SU-DHL-6 (cell line): ENCODE results near the gene MYO18A.

Experiments
- H2AFZ ChIP-seq: fragments of 200-600 bp; sonication (generic); 2 replicates; pipeline ENCODE4 v1.6.1; 2014; ENCODE audit warnings: low read depth, mild to moderate bottlenecking, moderate library complexity, mixed read lengths, antibody characterized with exemption, low read length; ENCODE audit not compliant: severe bottlenecking
- H3F3A ChIP-seq: fragments of 200-600 bp; shearing (Covaris generic); 2 replicates; pipeline ENCODE4 v1.6.0; 2016; ENCODE audit warnings: antibody characterized with exemption, mild to moderate bottlenecking; ENCODE audit not compliant: insufficient read depth
- H3K27ac ChIP-seq: fragments of 200-600 bp; sonication (generic); 2 replicates; pipeline ENCODE4 v1.5.1; 2016; ENCODE audit warnings: low read depth, mild to moderate bottlenecking, low read length, moderate library complexity, mixed read lengths
- H3K27me3 ChIP-seq: fragments of 200-600 bp; sonication (generic), shearing (Covaris generic); 2 replicates; pipeline ENCODE4 v1.6.0; 2014; ENCODE audit warnings: mild to moderate bottlenecking, low read length
- H3K36me3 ChIP-seq: fragments of 200-600 bp; sonication (generic); 2 replicates; pipeline ENCODE4 v1.6.1; 2014; ENCODE audit warnings: mild to moderate bottlenecking, low read length, mixed read lengths
- H3K4me2 ChIP-seq: fragments of 300-600, 200-600 bp; shearing (Covaris generic), sonication (generic); 2 replicates; pipeline ENCODE4 v1.6.0; 2014; ENCODE audit warnings: low read length, low read depth, mild to moderate bottlenecking; ENCODE audit not compliant: poor library complexity, severe bottlenecking
- H3K4me3 ChIP-seq: fragments of 200-600 bp; sonication (generic); 2 replicates; pipeline ENCODE4 v1.5.1; 2014; ENCODE audit warnings: antibody characterized with exemption, low read length, mild to moderate bottlenecking, mixed read lengths; ENCODE audit not compliant: insufficient read depth, poor library complexity, severe bottlenecking
- H3K79me2 ChIP-seq: fragments of 200-600 bp; sonication (generic); 2 replicates; pipeline ENCODE4 v1.6.1; 2014; ENCODE audit warnings: mild to moderate bottlenecking, low read length, moderate library complexity; ENCODE audit not compliant: insufficient read depth
- H3K9ac ChIP-seq: fragments of 200-600 bp; sonication (generic); 2 replicates; pipeline ENCODE4 v1.7.0; 2014; ENCODE audit warnings: mild to moderate bottlenecking, low read length
- H3K9me2 ChIP-seq: fragments of 200-600 bp; sonication (generic); replicated peaks from 2 replicates; pipeline ENCODE4 v1.6.1; 2014; ENCODE audit warnings: low read length; ENCODE audit not compliant: insufficient read depth
- H3K9me3 ChIP-seq: fragments of 200-600 bp; sonication (generic); 2 replicates; pipeline ENCODE4 v1.6.1; 2014; ENCODE audit warnings: low read length, mixed read lengths; ENCODE audit not compliant: insufficient read depth
- H4K20me1 ChIP-seq: fragments of 200-600 bp; sonication (generic); 2 replicates; pipeline ENCODE4 v1.6.1; 2014; ENCODE audit warnings: low read depth, mild to moderate bottlenecking, antibody characterized with exemption, low read length, moderate library complexity, mixed read lengths
- EZH2phosphoT487 ChIP-seq: fragments of 200-600 bp; sonication (generic), shearing (Covaris generic); conservative IDR thresholded peaks from 2 replicates; pipeline ENCODE4 v1.6.1; 2018; ENCODE audit warnings: mild to moderate bottlenecking, antibody characterized with exemption, low read length, moderate library complexity, mixed read lengths
- TF ChIP-seq, protein P1 (sequence below): fragments of 200-600 bp; sonication (generic); IDR thresholded peaks from one replicate; pipeline ENCODE4 v1.5.1; 2017; ENCODE audit warnings: antibody characterized with exemption, mild to moderate bottlenecking, low read length, moderate library complexity; ENCODE audit not compliant: insufficient read depth, poor library complexity, severe bottlenecking

Gene MYO18A

DNA sequence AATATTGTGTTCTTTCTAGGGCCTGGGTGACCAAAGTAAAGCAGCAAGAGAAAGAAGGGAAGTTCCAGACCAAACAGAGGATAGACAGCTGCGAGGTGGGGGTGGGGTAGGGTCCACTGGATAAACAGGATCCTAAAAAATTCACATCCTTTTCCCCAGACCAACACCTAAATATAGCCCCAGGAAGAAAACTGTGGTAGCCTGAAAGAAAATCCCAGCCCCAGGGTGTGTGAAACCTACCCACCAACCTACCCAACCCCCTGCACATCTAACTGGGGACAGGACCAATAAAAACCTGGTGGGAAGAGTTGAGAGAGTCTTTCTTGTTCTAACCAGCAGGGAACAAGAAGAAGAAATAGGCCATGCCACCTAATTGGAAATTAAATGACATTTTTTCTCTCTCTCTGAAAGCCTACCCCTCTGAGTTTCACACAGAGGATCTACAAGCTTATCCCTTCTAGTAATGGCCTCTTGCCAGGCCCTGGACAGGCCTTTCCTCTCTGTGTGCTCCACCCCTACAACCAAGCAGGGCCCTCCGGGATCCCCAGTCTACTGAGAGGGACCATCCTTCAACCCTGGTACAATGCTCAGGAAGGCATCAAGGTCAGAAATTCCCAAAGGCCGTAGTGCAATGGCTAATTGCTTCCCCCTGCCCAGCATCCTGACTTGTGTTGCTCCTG is 12.0 kb downstream of the MYO18A start:
- Histone ChIP-seq H3F3A (no peaks in the 10 kb centered on the region), H3K9me3 (no peaks in the 10 kb centered on the region), H2AFZ (no peak overlapping the region), H3K9me2 (no peaks in the 10 kb centered on the region), H4K20me1 (no peaks in the 10 kb centered on the region), H3K36me3 (no peaks in the 10 kb centered on the region), H3K9ac (no peak overlapping the region), H3K4me2 (no peak overlapping the region), H3K4me3 (no peak overlapping the region), H3K27ac (no peak overlapping the region), H3K79me2 (no peaks in the 10 kb centered on the region), H3K27me3 (no peaks in the 10 kb centered on the region)
- TF ChIP-seq, protein P1, sequence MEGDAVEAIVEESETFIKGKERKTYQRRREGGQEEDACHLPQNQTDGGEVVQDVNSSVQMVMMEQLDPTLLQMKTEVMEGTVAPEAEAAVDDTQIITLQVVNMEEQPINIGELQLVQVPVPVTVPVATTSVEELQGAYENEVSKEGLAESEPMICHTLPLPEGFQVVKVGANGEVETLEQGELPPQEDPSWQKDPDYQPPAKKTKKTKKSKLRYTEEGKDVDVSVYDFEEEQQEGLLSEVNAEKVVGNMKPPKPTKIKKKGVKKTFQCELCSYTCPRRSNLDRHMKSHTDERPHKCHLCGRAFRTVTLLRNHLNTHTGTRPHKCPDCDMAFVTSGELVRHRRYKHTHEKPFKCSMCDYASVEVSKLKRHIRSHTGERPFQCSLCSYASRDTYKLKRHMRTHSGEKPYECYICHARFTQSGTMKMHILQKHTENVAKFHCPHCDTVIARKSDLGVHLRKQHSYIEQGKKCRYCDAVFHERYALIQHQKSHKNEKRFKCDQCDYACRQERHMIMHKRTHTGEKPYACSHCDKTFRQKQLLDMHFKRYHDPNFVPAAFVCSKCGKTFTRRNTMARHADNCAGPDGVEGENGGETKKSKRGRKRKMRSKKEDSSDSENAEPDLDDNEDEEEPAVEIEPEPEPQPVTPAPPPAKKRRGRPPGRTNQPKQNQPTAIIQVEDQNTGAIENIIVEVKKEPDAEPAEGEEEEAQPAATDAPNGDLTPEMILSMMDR, result no peak
- TF ChIP-seq EZH2phosphoT487, result no peak

DNA sequence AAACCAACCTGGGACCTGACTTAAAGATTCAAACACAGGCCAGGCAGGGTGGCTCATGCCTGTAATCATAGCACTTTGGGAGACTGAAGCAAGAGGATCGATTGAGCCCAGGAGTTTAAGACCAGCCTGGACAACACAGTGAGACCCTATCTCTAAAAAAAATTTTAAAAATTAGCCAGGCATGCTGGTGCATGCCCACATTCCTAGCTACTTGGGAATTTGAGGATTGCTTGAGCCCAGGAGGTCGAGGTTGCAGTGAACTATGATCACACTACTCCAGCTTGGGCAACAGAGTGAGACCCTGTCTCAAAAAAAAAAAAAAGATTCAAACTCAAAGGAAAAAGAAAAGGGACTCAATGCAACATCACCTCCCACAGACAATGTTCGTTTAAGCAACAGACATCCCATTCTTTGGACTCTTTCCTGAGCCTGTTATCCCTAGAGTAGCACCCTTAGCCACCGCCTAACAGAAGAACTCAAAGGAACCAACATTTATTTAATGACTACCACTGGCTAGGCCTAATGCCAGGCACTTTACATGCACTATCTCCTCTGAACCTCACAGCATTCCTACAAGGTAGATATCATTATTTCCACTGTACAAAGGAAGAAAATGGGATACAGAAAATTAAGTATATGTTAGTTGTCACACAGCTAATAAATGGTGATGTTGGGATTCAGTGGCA is 12.7 kb downstream of the MYO18A start:
- Histone ChIP-seq H3K27ac (no peak overlapping the region), H4K20me1 (no peaks in the 10 kb centered on the region), H3K9me3 (no peaks in the 10 kb centered on the region), H3K9ac (no peak overlapping the region), H2AFZ (no peak overlapping the region), H3K27me3 (no peaks in the 10 kb centered on the region), H3F3A (no peaks in the 10 kb centered on the region), H3K4me2 (no peak overlapping the region), H3K4me3 (no peak overlapping the region), H3K79me2 (no peaks in the 10 kb centered on the region), H3K36me3 (no peaks in the 10 kb centered on the region), H3K9me2 (no peaks in the 10 kb centered on the region)
- no peak for TF ChIP-seq EZH2phosphoT487

DNA sequence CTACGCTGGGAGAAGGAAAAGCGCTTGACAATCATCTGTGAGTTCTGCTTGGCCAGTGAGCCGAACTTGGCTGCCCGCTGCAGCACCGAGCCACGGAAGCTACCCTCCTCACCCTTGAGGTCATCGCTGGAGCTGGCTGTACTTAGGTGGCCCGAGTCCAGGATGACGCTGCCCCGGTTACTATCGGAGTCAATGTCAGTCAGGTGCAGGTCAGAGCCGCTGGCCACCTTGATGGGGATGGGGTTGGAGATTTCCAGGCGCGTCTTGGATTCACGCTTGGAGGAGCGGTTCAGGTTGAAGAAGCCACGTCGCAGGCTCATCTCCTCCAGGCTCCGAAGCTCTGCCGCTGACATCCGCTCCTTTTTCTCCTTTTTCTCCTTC is 13.7 kb downstream of the MYO18A start:
- Histone ChIP-seq H3K36me3 (no peaks in the 10 kb centered on the region), H3K27ac (no peak overlapping the region), H4K20me1 (no peaks in the 10 kb centered on the region), H3K9ac (no peak overlapping the region), H3K9me2 (no peaks in the 10 kb centered on the region), H3K27me3 (no peaks in the 10 kb centered on the region), H3K9me3 (no peaks in the 10 kb centered on the region), H3K4me3 (no peak overlapping the region), H3F3A (no peaks in the 10 kb centered on the region), H3K79me2 (no peaks in the 10 kb centered on the region), H3K4me2 (no peak overlapping the region), H2AFZ (no peak overlapping the region)
- TF ChIP-seq, protein P1, result no peak
- TF ChIP-seq EZH2phosphoT487, result no peak
